H9 (cell line): ENCODE data around the gene LPAR2. TPM values are rescaled to one million over a fixed set of nuclear protein-coding genes. Genes with fewer than 3 reads are reported as not detected.

Experiments
- DNase-seq: peaks from one replicate; pipeline ENCODE4 v3.0.0-alpha.2; 2017
- H2AFZ ChIP-seq: one replicate; pipeline ENCODE4 v1.6.1; 2013; ENCODE audit warnings: mild to moderate bottlenecking, low read length, control low read depth, moderate library complexity
- H2AK5ac ChIP-seq: 2 replicates; pipeline ENCODE4 v1.6.1; 2013; ENCODE audit warnings: low read length, control low read depth, mixed read lengths; ENCODE audit not compliant: insufficient read length
- H2BK120ac ChIP-seq: one replicate; pipeline ENCODE4 v1.6.1; 2013; ENCODE audit warnings: low read depth, mild to moderate bottlenecking, low read length, control low read depth, inconsistent platforms; ENCODE audit not compliant: poor library complexity, severe bottlenecking
- H2BK12ac ChIP-seq: 2 replicates; pipeline ENCODE4 v1.6.1; 2013; ENCODE audit warnings: low read length, control low read depth, mixed read lengths, low read depth; ENCODE audit not compliant: insufficient read length
- H2BK15ac ChIP-seq: 2 replicates; pipeline ENCODE4 v1.6.1; 2013; ENCODE audit warnings: low read depth, low read length, control low read depth
- H2BK20ac ChIP-seq: one replicate; pipeline ENCODE4 v1.6.1; 2013; ENCODE audit warnings: low read depth, mild to moderate bottlenecking, low read length, control low read depth, inconsistent platforms; ENCODE audit not compliant: poor library complexity, severe bottlenecking
- H2BK5ac ChIP-seq: 2 replicates; pipeline ENCODE4 v1.6.1; 2013; ENCODE audit warnings: low read length, control low read depth, mixed read lengths; ENCODE audit not compliant: insufficient read length
- H3K14ac ChIP-seq: 2 replicates; pipeline ENCODE4 v1.6.1; 2013; ENCODE audit warnings: low read length, control low read depth; ENCODE audit not compliant: insufficient read depth
- H3K18ac ChIP-seq: 2 replicates; pipeline ENCODE4 v1.6.1; 2013; ENCODE audit warnings: low read depth, mild to moderate bottlenecking, mixed read lengths, low read length, control low read depth; ENCODE audit not compliant: insufficient read length
- H3K23ac ChIP-seq: 2 replicates; pipeline ENCODE4 v1.6.1; 2013; ENCODE audit warnings: low read length, control low read depth, mixed read lengths, low read depth; ENCODE audit not compliant: insufficient read length
- H3K23me2 ChIP-seq: 2 replicates; pipeline ENCODE4 v1.6.1; 2013; ENCODE audit warnings: low read depth, mild to moderate bottlenecking, mixed read lengths, low read length, control low read depth; ENCODE audit not compliant: insufficient read length, poor library complexity, severe bottlenecking
- H3K27ac ChIP-seq: 2 replicates; pipeline ENCODE4 v1.5.1; 2013; ENCODE audit warnings: low read length, control low read depth, mixed read lengths, low read depth; ENCODE audit not compliant: insufficient read length
- H3K27me3 ChIP-seq: 2 replicates; pipeline ENCODE4 v1.6.1; 2013; ENCODE audit warnings: low read length, control low read depth, inconsistent platforms; ENCODE audit not compliant: insufficient read depth
- H3K4ac ChIP-seq: 2 replicates; pipeline ENCODE4 v1.6.1; 2013; ENCODE audit warnings: low read depth, mild to moderate bottlenecking, control low read depth, inconsistent platforms, low read length, moderate library complexity
- H3K4me1 ChIP-seq: 2 replicates; pipeline ENCODE4 v1.6.1; 2013; ENCODE audit warnings: low read length, control low read depth, inconsistent platforms; ENCODE audit not compliant: insufficient read depth
- H3K4me2 ChIP-seq: 2 replicates; pipeline ENCODE4 v1.6.1; 2013; ENCODE audit warnings: low read length, control low read depth, mixed read lengths; ENCODE audit not compliant: insufficient read length, insufficient read depth
- H3K56ac ChIP-seq: 2 replicates; pipeline ENCODE4 v1.6.1; 2013; ENCODE audit warnings: low read depth, mild to moderate bottlenecking, mixed read lengths, low read length, control low read depth; ENCODE audit not compliant: insufficient read length
- H3K79me1 ChIP-seq: 2 replicates; pipeline ENCODE4 v1.6.1; 2013; ENCODE audit warnings: low read depth, mild to moderate bottlenecking, moderate library complexity, low read length, control low read depth, inconsistent platforms; ENCODE audit not compliant: insufficient read depth, poor library complexity, severe bottlenecking
- H3K79me2 ChIP-seq: 2 replicates; pipeline ENCODE4 v1.6.1; 2013; ENCODE audit warnings: low read length, control low read depth, inconsistent platforms; ENCODE audit not compliant: insufficient read depth
- H3K9ac ChIP-seq: 2 replicates; pipeline ENCODE4 v1.6.1; 2013; ENCODE audit warnings: low read length, control low read depth, mixed read lengths; ENCODE audit not compliant: insufficient read length; ENCODE audit errors: extremely low read depth
- H3K9me3 ChIP-seq: one replicate; pipeline ENCODE4 v1.6.1; 2013; ENCODE audit warnings: low read depth, low read length, inconsistent platforms; ENCODE audit not compliant: control insufficient read depth
- H3T11ph ChIP-seq: one replicate; pipeline ENCODE4 v1.6.1; 2013; ENCODE audit warnings: mild to moderate bottlenecking, low read length, control low read depth, inconsistent platforms
- H4K20me1 ChIP-seq: one replicate; pipeline ENCODE4 v1.6.1; 2013; ENCODE audit not compliant: control insufficient read depth, insufficient read length, insufficient read depth
- H4K5ac ChIP-seq: 2 replicates; pipeline ENCODE4 v1.6.1; 2013; ENCODE audit warnings: low read depth, mild to moderate bottlenecking, mixed read lengths, low read length, control low read depth; ENCODE audit not compliant: insufficient read length
- H4K8ac ChIP-seq: replicated peaks from 2 replicates; pipeline ENCODE4 v1.6.1; 2013; ENCODE audit warnings: low read length, control low read depth, mixed read lengths, low read depth; ENCODE audit not compliant: insufficient read length
- H4K91ac ChIP-seq: 2 replicates; pipeline ENCODE4 v1.6.1; 2013; ENCODE audit warnings: low read depth, mild to moderate bottlenecking, moderate library complexity, mixed read lengths, low read length, control low read depth; ENCODE audit not compliant: insufficient read length
- H3K27ac Mint-ChIP-seq, 3 experiments: 2 replicates in 2 of 3; 3 replicates in 1 of 3; pipeline ENCODE4 v1.8.0; 2020 to 2021; ENCODE audit warnings: mixed read lengths in 3 of 3, mild to moderate bottlenecking in 1 of 3, moderate library complexity in 1 of 3
- H3K27me3 Mint-ChIP-seq: 2 replicates; pipeline ENCODE4 v1.8.0; 2021; ENCODE audit warnings: low read depth, mild to moderate bottlenecking, moderate library complexity, mixed read lengths
- H3K36me3 Mint-ChIP-seq, 3 experiments: 2 replicates in 2 of 3; 3 replicates in 1 of 3; pipeline ENCODE4 v1.8.0; 2020 to 2021; ENCODE audit warnings: low read depth in 3 of 3, mixed read lengths in 3 of 3; ENCODE audit not compliant: insufficient read depth in 1 of 3
- H3K4me1 Mint-ChIP-seq, 2 experiments: 2 replicates each; pipeline ENCODE4 v1.8.0; 2020; ENCODE audit warnings: mixed read lengths in 2 of 2
- H3K4me3 Mint-ChIP-seq, 2 experiments: 2 replicates in 1 of 2; 3 replicates in 1 of 2; pipeline ENCODE4 v1.8.0; 2020 to 2021; ENCODE audit warnings: mild to moderate bottlenecking in 2 of 2, mixed read lengths in 2 of 2, moderate library complexity in 1 of 2
- H3K9me3 Mint-ChIP-seq, 2 experiments: 2 replicates in 1 of 2; 3 replicates in 1 of 2; pipeline ENCODE4 v1.8.0; 2020; ENCODE audit warnings: mild to moderate bottlenecking in 2 of 2, mixed read lengths in 2 of 2, moderate library complexity in 1 of 2
- CTCF ChIP-seq: fragments of 200-600 bp; sonication (generic); conservative IDR thresholded peaks from 3 replicates; pipeline ENCODE4 v1.8.0; 2021; ENCODE audit warnings: antibody characterized with exemption, mild to moderate bottlenecking
- WGBS: extraction: QIAGEN DNeasy Blood & Tissue Kit; methylation state at CpG from one replicate; pipeline ENCODE4 v1.1.7; 2013; ENCODE audit warnings: missing lambda C conversion rate, low lambda C conversion rate, mixed read lengths; ENCODE audit not compliant: insufficient read length; ENCODE audit errors: extremely low coverage; 5-methylcytosine and 5-hydroxymethylcytosine counted together
- total RNA-seq: library from RNA; stranded (reverse); gene quantifications from 2 replicates; pipeline ENCODE4 v1.2.1, GENCODE V29; 2021

LPAR2 gene
- total RNA-seq, 1 experiment from 2014 or later, result 51.8 TPM

DNA sequence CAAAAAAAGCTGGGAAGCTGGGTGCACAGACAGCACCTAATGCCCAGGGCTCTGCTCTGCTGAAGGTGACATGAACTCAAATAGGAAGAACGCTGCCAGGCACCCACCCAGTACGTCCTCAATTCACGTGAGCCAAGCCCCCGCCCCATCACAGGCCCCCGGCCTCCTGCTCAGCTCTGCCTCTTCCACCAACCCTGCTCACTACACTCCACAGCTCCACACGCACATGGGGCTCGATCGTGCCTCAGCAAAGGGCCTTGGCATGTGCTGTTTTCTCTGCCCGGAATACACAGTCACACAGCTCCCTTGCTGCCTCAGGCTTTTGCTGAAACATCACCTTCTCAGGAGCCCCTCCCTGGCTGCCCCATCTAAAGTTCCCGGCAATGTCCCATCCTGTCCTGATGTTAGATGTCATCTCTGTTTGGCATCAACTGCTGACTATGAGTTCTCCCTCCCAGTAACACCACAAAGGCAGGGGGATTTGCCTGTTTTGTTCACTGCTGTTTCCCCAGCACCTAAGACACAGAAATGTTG is 33.2 kb upstream of the LPAR2 start:
- Mint-ChIP-seq H3K4me3 (peak overlapping the region; percentile 86 to 95), H3K27me3 (no peaks in the 10 kb centered on the region), H3K4me1 (peaks cover 19 to 20% of the 10 kb centered on the region in 2 experiments), H3K9me3 (no peaks in the 10 kb centered on the region), H3K27ac (peak overlapping the region in 2 of 3 experiments; percentile 9 to 48; a peak in 2 of 7 replicates), H3K36me3 (peaks cover 29 to 50% (median 44%) of the 10 kb centered on the region in 3 experiments)
- Histone ChIP-seq H4K91ac (no peak overlapping the region), H2AK5ac (no peak overlapping the region), H3K4ac (no peak overlapping the region), H4K8ac (no peak overlapping the region), H3K27me3 (no peaks in the 10 kb centered on the region), H4K5ac (no peak overlapping the region), H2BK12ac (no peak overlapping the region), H2BK5ac (no peak overlapping the region), H3K18ac (no peak overlapping the region), H4K20me1 (no peaks in the 10 kb centered on the region), H2BK20ac (no peak overlapping the region), H3K23me2 (no peaks in the 10 kb centered on the region), H3K9me3 (no peaks in the 10 kb centered on the region), H3K79me2 (peaks cover 20% of the 10 kb centered on the region; the same call in 1 of the 2 replicates), H2BK120ac (no peak overlapping the region), H3K79me1 (peaks cover 5% of the 10 kb centered on the region), H3K56ac (no peak overlapping the region), H3K4me2 (peak overlapping the region; percentile 89), H2AFZ (no peak overlapping the region), H3K23ac (no peak overlapping the region), H3K14ac (no peak overlapping the region), H3K9ac (no peak overlapping the region), H2BK15ac (no peak overlapping the region), H3T11ph (no peak overlapping the region), H3K27ac (no peak overlapping the region), H3K4me1 (peaks cover 6% of the 10 kb centered on the region; the same call in 1 of the 2 replicates)
- no peak for TF ChIP-seq CTCF
- no CpG with 5 or more reads among the region's 10 CpGs for WGBS
- DNase-seq, result peak; percentile 24
